ENCODE results near the gene TAS1R1.
A peak's percentile ranks its signal among the peaks of the same experiment; 100 is the strongest.
"Not testable (repeated sequence)": the region's sequence is repeated elsewhere in the genome, so short reads cannot be mapped to it uniquely, and the experiment has no call there.

The TAS1R1 gene

DNA sequence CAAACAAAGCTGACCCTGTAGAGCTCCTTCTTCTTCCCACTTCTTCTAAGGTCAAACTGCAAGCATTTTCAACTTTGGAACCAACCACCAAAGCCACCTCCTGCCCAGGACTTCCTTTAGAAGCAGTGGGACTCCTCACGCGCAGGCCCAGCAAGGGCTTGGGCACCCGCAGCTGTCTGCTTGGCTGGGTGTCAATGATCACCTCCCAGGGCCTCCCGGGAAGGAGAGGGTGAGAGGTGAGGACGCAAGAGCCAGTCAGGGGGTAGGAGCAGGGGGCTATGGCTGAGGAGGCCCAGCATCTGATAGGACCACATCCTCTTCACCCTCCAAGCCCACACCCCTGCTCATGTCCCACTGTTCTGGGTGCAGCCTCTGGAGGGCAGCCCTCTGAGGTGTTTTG is 37.3 kb downstream of the TAS1R1 start:
- no peak for DNase-seq

- no peak for DNase-seq
Measured at GRCh38 chr1:6592865-6593593, 37.9 kb downstream of the TAS1R1 start.

GRCh38 chr1:6593810-6594209 is 38.7 kb downstream of the TAS1R1 start:
- DNase-seq: no peak

GRCh38 chr1:6594977-6595740 is 40.1 kb downstream of the TAS1R1 start:
- DNase-seq: no peak

- no peak for DNase-seq
Measured at GRCh38 chr1:6596351-6596750, 41.2 kb downstream of the TAS1R1 start.

- DNase-seq: no peak
Measured at GRCh38 chr1:6596886-6597776, 42.0 kb downstream of the TAS1R1 start.

DNA sequence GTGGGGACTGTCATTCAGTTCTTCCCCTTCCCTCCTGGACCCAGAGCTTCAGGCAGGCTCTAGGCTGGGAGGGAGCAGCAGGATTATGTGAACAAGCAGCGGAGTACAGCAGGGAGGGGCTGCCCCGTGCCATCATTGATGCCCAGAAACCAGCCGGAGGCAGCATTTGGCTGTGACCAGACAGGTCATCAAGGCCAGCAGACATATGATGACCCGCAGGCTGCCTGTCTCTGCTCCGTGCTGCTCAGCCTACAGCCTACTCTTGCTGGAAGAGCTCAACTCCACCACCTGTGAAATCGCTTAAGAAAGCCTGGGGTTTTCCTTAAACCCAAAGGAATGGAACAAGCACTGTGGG is 42.6 kb downstream of the TAS1R1 start:
- DNase-seq: no peak

DNA sequence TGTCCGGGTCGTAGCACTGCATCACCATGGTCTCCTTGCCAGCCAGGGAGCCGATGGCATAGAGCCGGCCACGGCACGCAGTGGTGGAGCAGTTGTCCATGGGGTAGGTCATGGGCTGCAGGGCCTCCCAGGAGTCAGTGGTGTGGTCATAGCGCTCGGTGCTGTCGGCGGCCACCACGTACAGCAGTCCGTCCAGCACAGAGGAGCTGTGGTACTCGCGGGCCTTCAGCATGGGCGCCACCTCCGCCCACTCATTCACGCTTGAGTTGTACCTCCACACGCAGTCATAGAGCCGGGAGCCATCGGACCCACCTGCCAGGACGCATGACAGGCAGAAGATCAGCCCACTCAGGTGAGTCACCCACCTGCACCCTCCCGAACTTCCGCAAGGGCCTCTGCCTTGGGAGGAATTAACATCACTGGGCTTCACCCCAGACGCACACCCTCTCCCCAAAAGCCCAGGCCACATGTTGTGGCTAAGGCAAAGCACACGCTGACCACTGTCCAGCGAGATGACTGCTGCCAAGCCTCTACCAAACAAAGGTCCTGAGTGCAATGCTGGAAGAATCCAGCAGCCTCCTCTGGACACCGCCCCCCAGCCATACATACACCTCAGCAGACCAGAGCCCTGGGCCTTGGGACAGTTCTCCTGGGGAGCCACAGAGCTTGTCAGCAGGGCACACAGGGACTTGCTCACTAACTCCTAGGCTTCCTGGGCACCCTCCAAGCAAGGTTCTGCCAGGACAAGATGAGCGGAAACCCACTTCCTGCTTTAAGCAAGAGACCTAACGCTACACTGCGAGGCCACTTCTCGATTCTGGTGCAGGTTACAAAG is 44.3 kb downstream of the TAS1R1 start:
- no peak for DNase-seq

- not testable (repeated sequence) for DNase-seq
Measured at GRCh38 chr1:6599991-6600390, 44.9 kb downstream of the TAS1R1 start.

- DNase-seq: no peak
Measured at GRCh38 chr1:6600410-6601048, 45.4 kb downstream of the TAS1R1 start.

- DNase-seq: peak; percentile 27
Measured at GRCh38 chr1:6601049-6601922, 46.2 kb downstream of the TAS1R1 start.

DNA sequence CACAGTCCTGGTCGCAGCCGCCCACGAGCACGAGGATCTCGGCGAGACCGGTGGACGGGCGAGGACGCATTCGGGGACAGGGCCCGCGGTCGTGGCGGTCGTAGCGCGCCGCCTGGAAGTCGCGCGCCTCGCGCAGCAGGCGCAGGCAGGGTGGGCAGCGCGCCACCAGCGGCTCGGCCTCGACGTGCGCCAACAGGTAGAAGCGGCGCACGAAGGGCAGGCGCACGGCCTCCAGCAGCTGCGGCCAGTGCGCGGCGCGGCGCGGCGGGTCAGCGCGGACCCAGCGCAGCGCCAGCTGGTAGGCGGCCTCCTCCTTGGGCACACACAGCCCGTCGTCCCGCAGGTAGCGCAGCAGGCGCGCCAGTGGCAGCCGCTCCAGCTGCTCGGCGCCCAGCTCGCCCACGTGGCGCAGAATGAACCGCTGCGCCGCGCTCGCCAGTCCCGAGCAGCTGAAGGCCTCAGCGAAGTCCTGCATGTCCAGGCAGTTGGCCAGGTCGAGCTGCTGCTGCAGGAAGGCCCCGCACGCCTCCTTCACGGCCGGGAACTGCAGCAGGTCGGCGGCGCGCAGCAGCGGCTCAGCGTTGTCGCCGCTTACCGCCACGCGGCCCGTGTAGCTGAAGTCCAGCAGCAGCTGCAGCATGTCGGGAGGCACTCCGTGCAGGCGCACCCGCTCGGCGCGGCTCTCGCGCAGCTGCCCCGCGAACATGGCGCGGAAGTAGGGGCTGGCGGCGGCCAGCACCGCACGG is 47.0 kb downstream of the TAS1R1 start:
- no peak for DNase-seq

GRCh38 chr1:6602669-6603237 is 47.6 kb downstream of the TAS1R1 start, which contains the start of gene KLHL21:
KLHL21 (minus strand) TSS chr1:6602869; CDS start chr1:6602817, 52 bp downstream.
- DNase-seq: peak; percentile 73

DNA sequence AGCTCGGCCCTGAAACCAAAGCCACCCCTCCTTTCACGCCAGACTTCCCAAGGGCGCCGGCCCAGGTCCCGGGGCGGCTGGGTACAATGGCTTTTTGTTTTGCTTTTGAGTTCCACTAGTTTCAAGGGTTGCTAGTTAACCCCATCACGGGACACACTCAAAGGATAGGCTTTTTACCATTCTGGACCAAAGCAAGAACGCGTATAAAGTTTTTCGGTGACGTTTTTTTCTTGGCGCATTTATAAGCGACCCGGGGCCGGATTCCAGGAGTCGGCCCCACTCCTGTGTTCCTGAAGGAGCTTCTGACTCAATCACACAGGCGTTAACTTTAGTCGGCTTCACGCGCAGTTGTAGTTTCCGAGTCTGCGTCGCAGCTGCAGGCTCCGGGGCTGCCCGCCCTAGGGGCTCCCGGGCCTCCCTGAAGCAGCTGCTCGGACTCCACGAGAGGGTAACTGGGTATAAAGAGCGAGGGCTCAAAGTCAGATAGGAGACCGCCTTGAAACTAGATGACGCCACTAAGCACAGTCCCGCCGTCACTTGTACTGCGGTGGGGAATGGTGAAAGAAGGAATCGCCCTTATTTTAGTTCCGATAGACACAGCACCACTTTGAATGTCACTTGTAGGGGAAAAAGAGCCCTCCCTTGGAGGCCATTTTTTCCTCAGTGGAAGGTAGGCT is 48.3 kb downstream of the TAS1R1 start:
- DNase-seq: peak; percentile 81

GRCh38 chr1:6603915-6604558 is 48.9 kb downstream of the TAS1R1 start:
- DNase-seq: no peak

GRCh38 chr1:6612641-6613360 is 57.7 kb downstream of the TAS1R1 start:
- DNase-seq: peak; percentile 66

DNA sequence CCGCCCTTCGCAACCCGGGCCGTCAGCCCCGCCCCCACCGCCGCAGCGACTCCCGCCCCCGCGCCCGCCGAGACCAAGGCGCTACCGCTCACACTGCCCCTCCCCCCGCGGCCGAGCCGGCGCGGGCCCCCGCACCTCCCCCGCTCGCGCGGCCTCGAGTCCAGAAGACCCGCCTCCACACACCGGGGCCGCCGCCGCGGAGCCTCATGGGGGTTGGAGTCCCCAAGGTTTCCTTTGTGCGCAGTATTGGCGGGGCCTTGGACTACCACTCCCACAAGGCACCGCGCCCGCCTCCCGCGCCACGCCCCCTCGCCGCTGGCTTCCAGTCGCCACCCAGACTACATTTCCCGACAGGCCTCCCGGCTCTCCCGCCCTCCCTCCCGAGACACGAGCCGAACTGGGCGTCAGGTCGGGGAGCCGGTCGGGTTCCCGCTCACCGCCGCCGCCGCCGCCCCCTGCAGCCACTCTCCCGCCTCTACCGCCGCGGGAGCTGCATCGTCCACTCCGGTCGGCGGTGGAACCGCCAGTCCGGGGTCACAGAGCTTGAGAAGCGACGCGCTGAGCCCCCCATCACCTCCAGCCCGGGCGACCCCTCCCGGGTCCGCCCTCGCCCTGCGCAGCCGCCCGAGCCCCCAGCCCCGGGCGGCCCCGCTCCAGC is 58.4 kb downstream of the TAS1R1 start, which contains the start of gene PHF13:
Gene PHF13, plus strand, starts transcription at position 371 of the 658 bp plus-strand sequence. CDS start 336 bp downstream, outside the sequence.
- DNase-seq: peak; percentile 98
